K562 (cell line): ENCODE measurements around the gene HSD17B12. TPM values are rescaled to one million over a fixed set of nuclear protein-coding genes. Genes with fewer than 3 reads are reported as not detected.

Experiments used
- ARID1B ChIP-seq: fragments of 450-650 bp; IDR thresholded peaks from 2 replicates; pipeline ENCODE4 v1.6.1; 2016; ENCODE audit warnings: antibody characterized with exemption, mild to moderate bottlenecking, inconsistent platforms
- C11orf30 ChIP-seq: fragments of 450-650 bp; IDR thresholded peaks from 2 replicates; pipeline ENCODE4 v1.6.1; 2016; ENCODE audit warnings: low read depth, mild to moderate bottlenecking
- KLF16 ChIP-seq: IDR thresholded peaks from 2 replicates; pipeline ENCODE4 v1.6.1; 2016; ENCODE audit warnings: antibody characterized with exemption
- MECOM ChIP-seq: fragments of 250-450 bp; sonication (Bioruptor Pico); IDR thresholded peaks from 2 replicates; pipeline ENCODE4 v1.8.0; 2022; ENCODE audit warnings: inconsistent platforms
- NR2C1 ChIP-seq, 2 experiments: fragments of 450-650 bp; IDR thresholded peaks; 2 replicates each; pipeline ENCODE4 v1.6.1; 2017; ENCODE audit warnings: mild to moderate bottlenecking in 2 of 2, antibody characterized with exemption in 1 of 2, inconsistent platforms in 1 of 2, missing compliant biosample characterization in 1 of 2, missing genetic modification characterization in 1 of 2
- PHB2 ChIP-seq: fragments of 450-650 bp; IDR thresholded peaks from 2 replicates; pipeline ENCODE4 v1.6.1; 2017; ENCODE audit warnings: low read depth
- POLR2A ChIP-seq: fragments of 450-650 bp; conservative IDR thresholded peaks from 2 replicates; pipeline ENCODE4 v1.6.1; 2016
- SMARCB1 ChIP-seq: IDR thresholded peaks from 2 replicates; pipeline ENCODE4 v1.6.1; 2011; ENCODE audit warnings: improper control_type of control experiment, low read depth; ENCODE audit not compliant: insufficient read length
- TBP ChIP-seq: optimal IDR thresholded peaks from 2 replicates; pipeline ENCODE3; 2011; ENCODE audit warnings: low read depth, low read length, improper control_type of control experiment
- ZNF133 ChIP-seq: fragments of 250-450 bp; sonication (Bioruptor Pico); IDR thresholded peaks from 2 replicates; pipeline ENCODE4 v1.4.0; 2020; ENCODE audit warnings: mild to moderate bottlenecking
- polyA plus RNA-seq, 8 experiments: library from polyadenylated mRNA; depleted of rRNA in 4 of 8; stranded (reverse) in 5 of 8; unstranded in 3 of 8; fragments of >200 nt; fragmentation: Nextera tagmentation in 2 of 8; fragmentation: Illumina TruSeq in 1 of 8; extraction: Ambion mirVana in 2 of 8; extraction: Trizol in 1 of 8; gene quantifications; 2 replicates each; pipeline versions ENCODE4 v1.2.1 to v1.2.3, GENCODE V29; 2011 to 2014; ENCODE audit warnings: inconsistent platforms in 1 of 8, missing spikeins in 1 of 8
- total RNA-seq, 7 experiments: library from RNA; depleted of rRNA in 6 of 7; stranded (reverse); fragments of >200 nt in 6 of 7; fragmentation: Illumina TruSeq in 2 of 7; extraction: Trizol in 2 of 7; gene quantifications; 2 replicates each; pipeline versions ENCODE4 v1.2.1 to v1.2.3, GENCODE V29; 2011 to 2021; ENCODE audit warnings: low replicate concordance in 1 of 7
- TF ChIP-seq, protein P1 (sequence below): sonication (generic); formaldehyde crosslinking; IDR thresholded peaks from 2 replicates; pipeline ENCODE4 v1.8.0; 2022; ENCODE audit warnings: mild to moderate bottlenecking, missing genetic modification reagents, borderline replicate concordance
- TF ChIP-seq, protein P2 (sequence below): fragments of 250-450 bp; sonication (Bioruptor Pico); IDR thresholded peaks from 2 replicates; pipeline ENCODE4 v1.5.0; 2021
- TF ChIP-seq, protein P3 (sequence below): fragments of 450-650 bp; IDR thresholded peaks from 2 replicates; pipeline ENCODE4 v1.6.1; 2016; ENCODE audit warnings: missing biosample characterization, missing genetic modification characterization
- TF ChIP-seq, protein P4 (sequence below): fragments of 450-650 bp; IDR thresholded peaks from 2 replicates; pipeline ENCODE4 v1.6.1; 2018; ENCODE audit not compliant: partially characterized antibody
- TF ChIP-seq, protein P5 (sequence below): IDR thresholded peaks from 2 replicates; pipeline ENCODE4 v1.6.1; 2012; ENCODE audit warnings: low read depth, low read length, improper control_type of control experiment, borderline replicate concordance
- TF ChIP-seq, protein P6 (sequence below): fragments of 200-800 bp; sonication (Bioruptor generic); IDR thresholded peaks from 2 replicates; pipeline ENCODE4 v1.6.1; 2017; ENCODE audit warnings: missing genetic modification characterization, missing compliant biosample characterization

The HSD17B12 gene
- total and polyA plus RNA-seq, 9 of the 15 experiments (the other 6 are each of a cell fraction or from before 2014, with no cell fraction given): 9.1 to 34.5 (median 23.3) TPM

DNA sequence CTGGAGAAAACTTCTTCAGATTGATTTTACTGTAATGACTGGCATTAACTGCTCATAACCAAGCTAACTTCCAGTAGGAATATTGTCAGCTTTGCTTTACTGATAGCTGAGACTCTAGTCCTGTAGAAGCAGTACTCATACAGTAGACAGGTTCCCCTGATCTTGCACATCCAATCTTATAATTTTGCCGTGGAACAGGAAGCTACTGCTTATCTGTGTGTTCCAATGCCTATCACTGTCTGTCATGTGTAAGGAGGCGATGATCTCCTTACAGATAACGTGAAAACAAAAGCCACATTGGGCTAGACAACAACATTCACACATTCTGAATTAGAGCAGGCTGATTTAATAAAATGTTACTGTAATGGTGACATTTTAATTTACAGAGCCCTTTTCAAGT lies 13.2 kb downstream of the HSD17B12 start (continued):
- TF ChIP-seq C11orf30 (no peak), ZNF133 (CRISPR knock-in tag) (no peak), PHB2 (no peak), POLR2A (no peak), NR2C1 (IDR thresholded peaks at IDR 0.05) (no peak), NR2C1 (tag; IDR thresholded peaks at IDR 0.05) (no peak), KLF16 (peak; percentile 87), ARID1B (peak; percentile 95), SMARCB1 (no peak), MECOM (CRISPR knock-in tag) (peak; percentile 71; the same call in 1 of the 2 replicates), TBP (no peak)
- TF ChIP-seq, protein P1, sequence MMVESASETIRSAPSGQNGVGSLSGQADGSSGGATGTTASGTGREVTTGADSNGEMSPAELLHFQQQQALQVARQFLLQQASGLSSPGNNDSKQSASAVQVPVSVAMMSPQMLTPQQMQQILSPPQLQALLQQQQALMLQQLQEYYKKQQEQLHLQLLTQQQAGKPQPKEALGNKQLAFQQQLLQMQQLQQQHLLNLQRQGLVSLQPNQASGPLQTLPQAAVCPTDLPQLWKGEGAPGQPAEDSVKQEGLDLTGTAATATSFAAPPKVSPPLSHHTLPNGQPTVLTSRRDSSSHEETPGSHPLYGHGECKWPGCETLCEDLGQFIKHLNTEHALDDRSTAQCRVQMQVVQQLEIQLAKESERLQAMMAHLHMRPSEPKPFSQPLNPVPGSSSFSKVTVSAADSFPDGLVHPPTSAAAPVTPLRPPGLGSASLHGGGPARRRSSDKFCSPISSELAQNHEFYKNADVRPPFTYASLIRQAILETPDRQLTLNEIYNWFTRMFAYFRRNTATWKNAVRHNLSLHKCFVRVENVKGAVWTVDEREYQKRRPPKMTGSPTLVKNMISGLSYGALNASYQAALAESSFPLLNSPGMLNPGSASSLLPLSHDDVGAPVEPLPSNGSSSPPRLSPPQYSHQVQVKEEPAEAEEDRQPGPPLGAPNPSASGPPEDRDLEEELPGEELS (CRISPR knock-in tag): no peak
- TF ChIP-seq, protein P2, sequence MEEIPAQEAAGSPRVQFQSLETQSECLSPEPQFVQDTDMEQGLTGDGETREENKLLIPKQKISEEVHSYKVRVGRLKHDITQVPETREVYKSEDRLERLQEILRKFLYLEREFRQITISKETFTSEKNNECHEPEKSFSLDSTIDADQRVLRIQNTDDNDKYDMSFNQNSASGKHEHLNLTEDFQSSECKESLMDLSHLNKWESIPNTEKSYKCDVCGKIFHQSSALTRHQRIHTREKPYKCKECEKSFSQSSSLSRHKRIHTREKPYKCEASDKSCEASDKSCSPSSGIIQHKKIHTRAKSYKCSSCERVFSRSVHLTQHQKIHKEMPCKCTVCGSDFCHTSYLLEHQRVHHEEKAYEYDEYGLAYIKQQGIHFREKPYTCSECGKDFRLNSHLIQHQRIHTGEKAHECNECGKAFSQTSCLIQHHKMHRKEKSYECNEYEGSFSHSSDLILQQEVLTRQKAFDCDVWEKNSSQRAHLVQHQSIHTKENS: no peak
- TF ChIP-seq, protein P3, sequence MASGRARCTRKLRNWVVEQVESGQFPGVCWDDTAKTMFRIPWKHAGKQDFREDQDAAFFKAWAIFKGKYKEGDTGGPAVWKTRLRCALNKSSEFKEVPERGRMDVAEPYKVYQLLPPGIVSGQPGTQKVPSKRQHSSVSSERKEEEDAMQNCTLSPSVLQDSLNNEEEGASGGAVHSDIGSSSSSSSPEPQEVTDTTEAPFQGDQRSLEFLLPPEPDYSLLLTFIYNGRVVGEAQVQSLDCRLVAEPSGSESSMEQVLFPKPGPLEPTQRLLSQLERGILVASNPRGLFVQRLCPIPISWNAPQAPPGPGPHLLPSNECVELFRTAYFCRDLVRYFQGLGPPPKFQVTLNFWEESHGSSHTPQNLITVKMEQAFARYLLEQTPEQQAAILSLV: no peak
- TF ChIP-seq, protein P4, sequence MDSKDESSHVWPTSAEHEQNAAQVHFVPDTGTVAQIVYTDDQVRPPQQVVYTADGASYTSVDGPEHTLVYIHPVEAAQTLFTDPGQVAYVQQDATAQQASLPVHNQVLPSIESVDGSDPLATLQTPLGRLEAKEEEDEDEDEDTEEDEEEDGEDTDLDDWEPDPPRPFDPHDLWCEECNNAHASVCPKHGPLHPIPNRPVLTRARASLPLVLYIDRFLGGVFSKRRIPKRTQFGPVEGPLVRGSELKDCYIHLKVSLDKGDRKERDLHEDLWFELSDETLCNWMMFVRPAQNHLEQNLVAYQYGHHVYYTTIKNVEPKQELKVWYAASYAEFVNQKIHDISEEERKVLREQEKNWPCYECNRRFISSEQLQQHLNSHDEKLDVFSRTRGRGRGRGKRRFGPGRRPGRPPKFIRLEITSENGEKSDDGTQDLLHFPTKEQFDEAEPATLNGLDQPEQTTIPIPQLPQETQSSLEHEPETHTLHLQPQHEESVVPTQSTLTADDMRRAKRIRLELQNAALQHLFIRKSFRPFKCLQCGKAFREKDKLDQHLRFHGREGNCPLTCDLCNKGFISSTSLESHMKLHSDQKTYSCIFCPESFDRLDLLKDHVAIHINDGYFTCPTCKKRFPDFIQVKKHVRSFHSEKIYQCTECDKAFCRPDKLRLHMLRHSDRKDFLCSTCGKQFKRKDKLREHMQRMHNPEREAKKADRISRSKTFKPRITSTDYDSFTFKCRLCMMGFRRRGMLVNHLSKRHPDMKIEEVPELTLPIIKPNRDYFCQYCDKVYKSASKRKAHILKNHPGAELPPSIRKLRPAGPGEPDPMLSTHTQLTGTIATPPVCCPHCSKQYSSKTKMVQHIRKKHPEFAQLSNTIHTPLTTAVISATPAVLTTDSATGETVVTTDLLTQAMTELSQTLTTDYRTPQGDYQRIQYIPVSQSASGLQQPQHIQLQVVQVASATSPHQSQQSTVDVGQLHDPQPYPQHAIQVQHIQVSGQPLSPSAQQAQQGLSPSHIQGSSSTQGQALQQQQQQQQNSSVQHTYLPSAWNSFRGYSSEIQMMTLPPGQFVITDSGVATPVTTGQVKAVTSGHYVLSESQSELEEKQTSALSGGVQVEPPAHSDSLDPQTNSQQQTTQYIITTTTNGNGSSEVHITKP: no peak
- TF ChIP-seq, protein P5, sequence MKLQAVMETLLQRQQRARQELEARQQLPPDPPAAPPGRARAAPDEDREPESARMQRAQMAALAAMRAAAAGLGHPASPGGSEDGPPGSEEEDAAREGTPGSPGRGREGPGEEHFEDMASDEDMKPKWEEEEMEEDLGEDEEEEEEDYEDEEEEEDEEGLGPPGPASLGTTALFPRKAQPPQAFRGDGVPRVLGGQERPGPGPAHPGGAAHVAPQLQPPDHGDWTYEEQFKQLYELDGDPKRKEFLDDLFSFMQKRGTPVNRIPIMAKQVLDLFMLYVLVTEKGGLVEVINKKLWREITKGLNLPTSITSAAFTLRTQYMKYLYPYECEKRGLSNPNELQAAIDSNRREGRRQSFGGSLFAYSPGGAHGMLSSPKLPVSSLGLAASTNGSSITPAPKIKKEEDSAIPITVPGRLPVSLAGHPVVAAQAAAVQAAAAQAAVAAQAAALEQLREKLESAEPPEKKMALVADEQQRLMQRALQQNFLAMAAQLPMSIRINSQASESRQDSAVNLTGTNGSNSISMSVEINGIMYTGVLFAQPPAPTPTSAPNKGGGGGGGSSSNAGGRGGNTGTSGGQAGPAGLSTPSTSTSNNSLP: peak; percentile 60; the same call in 1 of the 2 replicates
- TF ChIP-seq, protein P6, sequence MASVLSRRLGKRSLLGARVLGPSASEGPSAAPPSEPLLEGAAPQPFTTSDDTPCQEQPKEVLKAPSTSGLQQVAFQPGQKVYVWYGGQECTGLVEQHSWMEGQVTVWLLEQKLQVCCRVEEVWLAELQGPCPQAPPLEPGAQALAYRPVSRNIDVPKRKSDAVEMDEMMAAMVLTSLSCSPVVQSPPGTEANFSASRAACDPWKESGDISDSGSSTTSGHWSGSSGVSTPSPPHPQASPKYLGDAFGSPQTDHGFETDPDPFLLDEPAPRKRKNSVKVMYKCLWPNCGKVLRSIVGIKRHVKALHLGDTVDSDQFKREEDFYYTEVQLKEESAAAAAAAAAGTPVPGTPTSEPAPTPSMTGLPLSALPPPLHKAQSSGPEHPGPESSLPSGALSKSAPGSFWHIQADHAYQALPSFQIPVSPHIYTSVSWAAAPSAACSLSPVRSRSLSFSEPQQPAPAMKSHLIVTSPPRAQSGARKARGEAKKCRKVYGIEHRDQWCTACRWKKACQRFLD (CRISPR knock-in tag): no peak
